H1 (cell line): ENCODE results near the gene ROGDI. TPM values are rescaled to one million over a fixed set of nuclear protein-coding genes. Genes with fewer than 3 reads are reported as not detected.

Source experiments
- CTCF ChIA-PET: fragments of 300-600 bp; sonication (Branson Sonifier 250); formaldehyde crosslinking; loops from one replicate; lab custom pipeline; 2021; ENCODE audit not compliant: partially characterized antibody; lab: Charles Lee
- POLR2A ChIA-PET: fragments of 300-600 bp; sonication (Branson Sonifier 250); formaldehyde crosslinking; loops from one replicate; lab custom pipeline; 2021; ENCODE audit warnings: inconsistent platforms; ENCODE audit not compliant: partially characterized antibody; lab: Charles Lee
- DNase-seq, 2 experiments: peaks; one replicate each; pipeline versions ENCODE4 v3.0.0 to v3.0.0-alpha.2; 2010 to 2022; ENCODE audit warnings: low spot score in 2 of 2, low read depth in 1 of 2, mixed read lengths in 1 of 2
- FAIRE-seq: peaks from 2 replicates; lab custom pipeline; 2011; peaks lifted over from hg19 to GRCh38; lab: Jason Lieb, UNC
- H2AFZ ChIP-seq: 2 replicates; pipeline ENCODE4 v1.8.1; 2012; ENCODE audit warnings: low read length, inconsistent platforms
- H2AK5ac ChIP-seq: 2 replicates; pipeline ENCODE4 v1.6.1; 2013; ENCODE audit warnings: low read depth, low read length
- H2BK120ac ChIP-seq: replicated peaks from 2 replicates; pipeline ENCODE3; 2013; ENCODE audit warnings: low read depth, low read length, inconsistent platforms
- H2BK12ac ChIP-seq: 2 replicates; pipeline ENCODE4 v1.6.1; 2013; ENCODE audit warnings: low read depth, low read length
- H2BK15ac ChIP-seq: 2 replicates; pipeline ENCODE4 v1.6.1; 2013; ENCODE audit warnings: low read length
- H2BK20ac ChIP-seq: 2 replicates; pipeline ENCODE4 v1.6.1; 2013; ENCODE audit warnings: low read length
- H2BK5ac ChIP-seq: 2 replicates; pipeline ENCODE4 v1.6.1; 2013; ENCODE audit warnings: low read depth, low read length
- H3K14ac ChIP-seq: 2 replicates; pipeline ENCODE4 v1.6.1; 2013; ENCODE audit warnings: inconsistent platforms; ENCODE audit not compliant: insufficient read length
- H3K18ac ChIP-seq: 2 replicates; pipeline ENCODE4 v1.6.1; 2013; ENCODE audit warnings: low read length; ENCODE audit errors: extremely low read depth
- H3K23ac ChIP-seq: 2 replicates; pipeline ENCODE4 v1.6.1; 2013; ENCODE audit warnings: inconsistent platforms; ENCODE audit not compliant: insufficient read length
- H3K23me2 ChIP-seq: 2 replicates; pipeline ENCODE4 v1.6.1; 2013; ENCODE audit warnings: low read depth, low read length
- H3K27ac ChIP-seq: 2 replicates; pipeline ENCODE4 v1.6.1; 2011; ENCODE audit warnings: low read depth, low read length, inconsistent platforms
- H3K27me3 ChIP-seq, 4 experiments: replicated peaks in 1 of 4; 1 replicate in 1 of 4; 2 replicates in 3 of 4; pipeline versions ENCODE4 v1.6.1 to v1.8.1; 2011 to 2013; ENCODE audit warnings: low read length in 3 of 4, mild to moderate bottlenecking in 3 of 4, inconsistent platforms in 2 of 4, mixed read lengths in 2 of 4, moderate library complexity in 1 of 4; ENCODE audit not compliant: control insufficient read depth in 3 of 4, insufficient read depth in 3 of 4; ENCODE audit errors: extremely low read depth in 1 of 4
- H3K36me3 ChIP-seq, 4 experiments: 2 replicates each; pipeline versions ENCODE4 v1.6.1 to v1.8.1; 2011 to 2013; ENCODE audit warnings: mild to moderate bottlenecking in 4 of 4, low read length in 3 of 4, moderate library complexity in 2 of 4, control low read depth in 1 of 4, inconsistent platforms in 1 of 4; ENCODE audit not compliant: insufficient read depth in 4 of 4, control insufficient read depth in 2 of 4
- H3K4ac ChIP-seq: replicated peaks from 2 replicates; pipeline ENCODE3; 2013; ENCODE audit warnings: low read length, low read depth, mixed read lengths, inconsistent platforms; ENCODE audit not compliant: insufficient read length
- H3K4me1 ChIP-seq, 4 experiments: replicated peaks in 1 of 4; 1 replicate in 1 of 4; 2 replicates in 3 of 4; pipeline versions ENCODE4 v1.6.1 to v1.8.1; 2011 to 2013; ENCODE audit warnings: low read length in 3 of 4, inconsistent platforms in 2 of 4, mixed read lengths in 1 of 4; ENCODE audit not compliant: insufficient read depth in 4 of 4, control insufficient read depth in 3 of 4
- H3K4me2 ChIP-seq, 2 experiments: 2 replicates each; pipeline versions ENCODE4 v1.6.1 to v1.8.1; 2011 to 2013; ENCODE audit warnings: low read depth in 2 of 2, low read length in 2 of 2, control low read depth in 1 of 2, inconsistent platforms in 1 of 2, mild to moderate bottlenecking in 1 of 2; ENCODE audit not compliant: insufficient read depth in 1 of 2
- H3K4me3 ChIP-seq, 4 experiments: fragments of 200-600, 300-600 bp in 1 of 4; sonication (generic), shearing (Covaris generic), sonication (Bioruptor Twin) in 1 of 4; 2 replicates each; pipeline versions ENCODE4 v1.5.1 to v1.8.1; 2011 to 2016; ENCODE audit warnings: low read length in 4 of 4, low read depth in 3 of 4, control low read depth in 2 of 4, inconsistent platforms in 2 of 4, mild to moderate bottlenecking in 2 of 4, mixed read lengths in 1 of 4, moderate library complexity in 1 of 4; ENCODE audit not compliant: insufficient read depth in 2 of 4; ENCODE audit errors: extremely low read depth in 1 of 4
- H3K56ac ChIP-seq: replicated peaks from 2 replicates; pipeline ENCODE3; 2013; ENCODE audit warnings: low read depth, mild to moderate bottlenecking, mixed read lengths, low read length, inconsistent platforms; ENCODE audit not compliant: insufficient read length
- H3K79me1 ChIP-seq: 2 replicates; pipeline ENCODE4 v1.6.1; 2013; ENCODE audit warnings: low read depth, low read length, control low read depth
- H3K79me2 ChIP-seq, 2 experiments: 2 replicates each; pipeline versions ENCODE4 v1.6.1 to v1.8.1; 2012 to 2013; ENCODE audit warnings: low read length in 2 of 2, mild to moderate bottlenecking in 2 of 2, inconsistent platforms in 1 of 2; ENCODE audit not compliant: insufficient read depth in 2 of 2, control insufficient read depth in 1 of 2
- H3K9ac ChIP-seq, 4 experiments: replicated peaks in 1 of 4; 1 replicate in 1 of 4; 2 replicates in 3 of 4; pipeline versions ENCODE4 v1.6.1 to v1.8.1; 2011 to 2013; ENCODE audit warnings: low read depth in 3 of 4, low read length in 3 of 4, control low read depth in 2 of 4, mild to moderate bottlenecking in 2 of 4, moderate library complexity in 2 of 4, inconsistent platforms in 1 of 4; ENCODE audit errors: extremely low read depth in 1 of 4
- H3K9me3 ChIP-seq, 2 experiments: 2 replicates each; pipeline versions ENCODE4 v1.6.1 to v1.8.1; 2012 to 2013; ENCODE audit warnings: mild to moderate bottlenecking in 2 of 2, moderate library complexity in 2 of 2, control low read depth in 1 of 2, inconsistent platforms in 1 of 2, low read depth in 1 of 2, low read length in 1 of 2, mixed read lengths in 1 of 2; ENCODE audit not compliant: insufficient read depth in 2 of 2
- H4K20me1 ChIP-seq, 2 experiments: replicated peaks in 1 of 2; 2 replicates each; pipeline versions ENCODE3 to v1.8.1; 2011 to 2013; ENCODE audit warnings: inconsistent platforms in 2 of 2, low read length in 2 of 2, mild to moderate bottlenecking in 1 of 2; ENCODE audit not compliant: insufficient read depth in 2 of 2, control insufficient read depth in 1 of 2
- H4K5ac ChIP-seq: 2 replicates; pipeline ENCODE4 v1.6.1; 2013; ENCODE audit warnings: low read length, low read depth, mixed read lengths, inconsistent platforms; ENCODE audit not compliant: insufficient read length
- H4K8ac ChIP-seq: 2 replicates; pipeline ENCODE4 v1.8.0; 2013; ENCODE audit warnings: mild to moderate bottlenecking, moderate library complexity, low read length, inconsistent platforms; ENCODE audit not compliant: insufficient read depth; ENCODE audit errors: extremely low read depth
- H4K91ac ChIP-seq: replicated peaks from 2 replicates; pipeline ENCODE3; 2013; ENCODE audit warnings: low read length, mixed read lengths, inconsistent platforms; ENCODE audit not compliant: insufficient read length
- ASH2L ChIP-seq: fragments of 200-600, 300-600 bp; sonication (generic); IDR thresholded peaks from one replicate; pipeline ENCODE4 v1.7.1; 2017; ENCODE audit warnings: low read length
- ATF3 ChIP-seq: IDR thresholded peaks from 2 replicates; pipeline ENCODE4 v1.6.1; 2011; ENCODE audit warnings: low read depth, mild to moderate bottlenecking, low read length; ENCODE audit not compliant: insufficient read depth
- BRCA1 ChIP-seq: IDR thresholded peaks from 2 replicates; pipeline ENCODE4 v1.6.1; 2012; ENCODE audit warnings: low read depth, low read length, improper control_type of control experiment
- CBX8 ChIP-seq: fragments of 300-800, 300-1000 bp; sonication (generic); IDR thresholded peaks from 2 replicates; pipeline ENCODE4 v1.7.1; 2016; ENCODE audit warnings: low read depth, low read length, borderline replicate concordance
- CTBP2 ChIP-seq: IDR thresholded peaks from 2 replicates; pipeline ENCODE4 v1.7.0; 2011; ENCODE audit warnings: borderline replicate concordance, mild to moderate bottlenecking, moderate library complexity, mixed read lengths, low read length; ENCODE audit not compliant: insufficient read depth, insufficient read length
- POLR2A ChIP-seq, 2 experiments: IDR thresholded peaks; 1 replicate in 1 of 2; 2 replicates in 1 of 2; pipeline ENCODE4 v1.6.1; 2011; ENCODE audit warnings: low read depth in 2 of 2, low read length in 2 of 2, mild to moderate bottlenecking in 2 of 2; ENCODE audit errors: control extremely low read depth in 1 of 2
- POLR2AphosphoS5 ChIP-seq: IDR thresholded peaks from 2 replicates; pipeline ENCODE4 v1.6.1; 2011; ENCODE audit warnings: low read depth, low read length
- RAD21 ChIP-seq, 2 experiments: IDR thresholded peaks in 1 of 2; conservative IDR thresholded peaks in 1 of 2; 2 replicates each; pipeline ENCODE4 v1.6.1; 2011; ENCODE audit warnings: low read depth in 2 of 2, low read length in 2 of 2, improper control_type of control experiment in 1 of 2, inconsistent platforms in 1 of 2, mild to moderate bottlenecking in 1 of 2, moderate library complexity in 1 of 2
- SP1 ChIP-seq: IDR thresholded peaks from 2 replicates; pipeline ENCODE4 v1.6.1; 2011; ENCODE audit warnings: low read depth, low read length
- SP2 ChIP-seq: IDR thresholded peaks from 2 replicates; pipeline ENCODE4 v1.6.1; 2012; ENCODE audit warnings: mild to moderate bottlenecking, low read length, inconsistent platforms
- TEAD4 ChIP-seq: IDR thresholded peaks from 2 replicates; pipeline ENCODE4 v1.6.1; 2012; ENCODE audit warnings: low read depth, low read length, inconsistent platforms, mixed read lengths
- WGBS, 2 experiments: shearing (Covaris generic) in 1 of 2; methylation state at CpG; one replicate each; pipeline versions ENCODE4 v1.1.6 to v1.1.7; 2013 to 2015; ENCODE audit warnings: low lambda C conversion rate in 2 of 2, mixed read lengths in 2 of 2, inconsistent platforms in 1 of 2, low coverage in 1 of 2, missing lambda C conversion rate in 1 of 2; ENCODE audit not compliant: insufficient replicate concordance in 2 of 2, insufficient coverage in 1 of 2, insufficient read length in 1 of 2; ENCODE audit errors: extremely low coverage in 1 of 2, missing lambda C conversion rate in 1 of 2; 5-methylcytosine and 5-hydroxymethylcytosine counted together
- polyA plus RNA-seq, 7 experiments: library from polyadenylated mRNA; depleted of rRNA in 3 of 7; stranded (reverse) in 5 of 7; unstranded in 2 of 7; fragments of >200 nt in 5 of 7; fragments of 200-250 nt in 2 of 7; gene quantifications; 1 replicate in 5 of 7; 2 replicates in 1 of 7; 4 replicates in 1 of 7; pipeline versions ENCODE4 v1.2.1 to v1.2.3, GENCODE V29; 2011 to 2013; ENCODE audit warnings: missing spikeins in 2 of 7, mixed read lengths in 2 of 7
- total RNA-seq: library from RNA; stranded (reverse); fragmentation: NEBNext Ultra II Directional; extraction: Animal tissue kit (Norgen Biotek cat#: 25700); gene quantifications from 2 replicates; pipeline ENCODE4 v1.2.1, GENCODE V29; 2021

Gene ROGDI
- total and polyA plus RNA-seq, 2 of the 8 experiments (the other 6 are each of a cell fraction or from before 2014, with no cell fraction given), result 27.4 to 68.4 TPM

GRCh38 chr16:4840984-4841383 lies 38.6 kb upstream of the ROGDI start:
- Histone ChIP-seq H3K79me1 (peaks cover under 1% of the 10 kb centered on the region), H4K91ac (no peak overlapping the region), H2BK12ac (no peak overlapping the region), H3K23me2 (peaks cover under 1% of the 10 kb centered on the region; the same call in 1 of the 2 replicates), H4K8ac (no peak overlapping the region), H3K4me2 (no peak overlapping the region), H3K27ac (no peak overlapping the region), H3K18ac (no peak overlapping the region), H4K5ac (no peak overlapping the region), H3K4ac (no peak overlapping the region), H2BK15ac (no peak overlapping the region), H2BK20ac (no peak overlapping the region), H2AFZ (no peak overlapping the region), H3K4me3 (no peak overlapping the region), H4K20me1 (peaks cover 2 to 9% of the 10 kb centered on the region in 2 experiments), H3K23ac (no peak overlapping the region), H3K79me2 (peaks cover 2 to 17% of the 10 kb centered on the region in 2 experiments), H3K27me3 (no peaks in the 10 kb centered on the region), H2AK5ac (no peak overlapping the region), H2BK5ac (no peak overlapping the region), H2BK120ac (no peak overlapping the region), H3K56ac (no peak overlapping the region), H3K36me3 (peaks cover 14 to 65% (median 52%) of the 10 kb centered on the region in 4 experiments), H3K9me3 (no peaks in the 10 kb centered on the region), H3K14ac (no peak overlapping the region), H3K4me1 (peaks cover 1 to 2% (median 1%) of the 10 kb centered on the region in 4 experiments; a peak in 4 of 7 replicates), H3K9ac (no peak overlapping the region)
- 77% methylated on average over 5 of the region's 5 CpGs; no CpG with 5 or more reads in 1 of the 2 experiments for WGBS, 2 experiments
- POLR2A ChIA-PET, result interaction anchor here (1.3 kb wide), 1 partner anchor 22 kb away, joined by 3 read pairs; no protein-coding TSS in a partner anchor
- DNase-seq, result no peak
- no peak for FAIRE-seq
- no peak for TF ChIP-seq ASH2L
- no peak for TF ChIP-seq SP1
- no peak for TF ChIP-seq RAD21 (IDR thresholded peaks at IDR 0.05 in 1 of 2, conservative IDR thresholded peaks at IDR 0.05 in 1 of 2; ENCODE audit: low read depth in 2 of 2, low read length in 2 of 2)
- TF ChIP-seq CBX8, result no peak
- TF ChIP-seq POLR2A (IDR thresholded peaks at IDR 0.05; ENCODE audit: control extremely low read depth in 1 of 2, low read depth in 2 of 2, low read length in 2 of 2), result no peak
- TF ChIP-seq SP2, result no peak
- TF ChIP-seq BRCA1, result no peak
- no peak for TF ChIP-seq ATF3
- TF ChIP-seq CTBP2, result no peak
- no peak for TF ChIP-seq POLR2AphosphoS5
- no peak for TF ChIP-seq TEAD4
- CTCF ChIA-PET, result interaction anchor here (1.2 kb wide), 1 partner anchor 10 kb away, joined by 4 read pairs; no protein-coding TSS in a partner anchor
